HL-60 (cell line): ENCODE results near the gene ZNF423.

Experiments
- DNase-seq, 2 experiments: peaks; one replicate each; pipeline ENCODE4 v3.0.0-alpha.2; 2010 to 2020; ENCODE audit warnings: low read depth in 1 of 2, low spot score in 1 of 2
- H3K27ac ChIP-seq: fragments of 250-450 bp; sonication (Bioruptor Pico); replicated peaks from 2 replicates; pipeline ENCODE4 v1.5.1; 2020; ENCODE audit warnings: mild to moderate bottlenecking, moderate library complexity
- H3K27me3 ChIP-seq: fragments of 250-450 bp; sonication (Bioruptor Pico); 2 replicates; pipeline ENCODE4 v1.5.1; 2021; ENCODE audit warnings: mild to moderate bottlenecking, moderate library complexity; ENCODE audit not compliant: insufficient read depth, poor library complexity, severe bottlenecking
- H3K4me3 ChIP-seq: replicated peaks from 2 replicates; pipeline ENCODE4 v1.5.1; 2011; ENCODE audit warnings: mild to moderate bottlenecking, control low read depth, low read length; ENCODE audit not compliant: insufficient read depth
- GABPA ChIP-seq: IDR thresholded peaks from 2 replicates; pipeline ENCODE4 v1.6.1; 2012; ENCODE audit warnings: low read depth
- POLR2AphosphoS5 ChIP-seq: IDR thresholded peaks from 2 replicates; pipeline ENCODE4 v1.6.1; 2012; ENCODE audit warnings: low read depth
- REST ChIP-seq: IDR thresholded peaks from 2 replicates; pipeline ENCODE4 v1.6.1; 2012; ENCODE audit warnings: low read depth; ENCODE audit not compliant: insufficient replicate concordance
- SPI1 ChIP-seq: IDR thresholded peaks from 2 replicates; pipeline ENCODE4 v1.6.1; 2012; ENCODE audit warnings: low read depth, mild to moderate bottlenecking, borderline replicate concordance
- TF ChIP-seq, protein P1 (sequence below): IDR thresholded peaks from one replicate; pipeline ENCODE4 v1.5.1; 2011; ENCODE audit warnings: low read length, control low read depth, inconsistent platforms; ENCODE audit not compliant: insufficient read depth

ZNF423 gene

GRCh38 chr16:49576941-49577340 is 279.0 kb downstream of the ZNF423 start:
- no peak for TF ChIP-seq GABPA
- TF ChIP-seq, protein P1, sequence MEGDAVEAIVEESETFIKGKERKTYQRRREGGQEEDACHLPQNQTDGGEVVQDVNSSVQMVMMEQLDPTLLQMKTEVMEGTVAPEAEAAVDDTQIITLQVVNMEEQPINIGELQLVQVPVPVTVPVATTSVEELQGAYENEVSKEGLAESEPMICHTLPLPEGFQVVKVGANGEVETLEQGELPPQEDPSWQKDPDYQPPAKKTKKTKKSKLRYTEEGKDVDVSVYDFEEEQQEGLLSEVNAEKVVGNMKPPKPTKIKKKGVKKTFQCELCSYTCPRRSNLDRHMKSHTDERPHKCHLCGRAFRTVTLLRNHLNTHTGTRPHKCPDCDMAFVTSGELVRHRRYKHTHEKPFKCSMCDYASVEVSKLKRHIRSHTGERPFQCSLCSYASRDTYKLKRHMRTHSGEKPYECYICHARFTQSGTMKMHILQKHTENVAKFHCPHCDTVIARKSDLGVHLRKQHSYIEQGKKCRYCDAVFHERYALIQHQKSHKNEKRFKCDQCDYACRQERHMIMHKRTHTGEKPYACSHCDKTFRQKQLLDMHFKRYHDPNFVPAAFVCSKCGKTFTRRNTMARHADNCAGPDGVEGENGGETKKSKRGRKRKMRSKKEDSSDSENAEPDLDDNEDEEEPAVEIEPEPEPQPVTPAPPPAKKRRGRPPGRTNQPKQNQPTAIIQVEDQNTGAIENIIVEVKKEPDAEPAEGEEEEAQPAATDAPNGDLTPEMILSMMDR = no peak
- TF ChIP-seq POLR2AphosphoS5 = no peak
- TF ChIP-seq REST = no peak
- no peak for TF ChIP-seq SPI1

GRCh38 chr16:49576173-49576494 is 279.8 kb downstream of the ZNF423 start:
- no peaks in the 10 kb centered on the region for H3K27me3 ChIP-seq
- DNase-seq = no peak

More at GRCh38 chr16:49576941-49577340, 279.0 kb downstream of the ZNF423 start:
- Histone ChIP-seq H3K27ac (no peak overlapping the region), H3K27me3 (no peaks in the 10 kb centered on the region), H3K4me3 (no peak overlapping the region)
- no peak for DNase-seq

DNA sequence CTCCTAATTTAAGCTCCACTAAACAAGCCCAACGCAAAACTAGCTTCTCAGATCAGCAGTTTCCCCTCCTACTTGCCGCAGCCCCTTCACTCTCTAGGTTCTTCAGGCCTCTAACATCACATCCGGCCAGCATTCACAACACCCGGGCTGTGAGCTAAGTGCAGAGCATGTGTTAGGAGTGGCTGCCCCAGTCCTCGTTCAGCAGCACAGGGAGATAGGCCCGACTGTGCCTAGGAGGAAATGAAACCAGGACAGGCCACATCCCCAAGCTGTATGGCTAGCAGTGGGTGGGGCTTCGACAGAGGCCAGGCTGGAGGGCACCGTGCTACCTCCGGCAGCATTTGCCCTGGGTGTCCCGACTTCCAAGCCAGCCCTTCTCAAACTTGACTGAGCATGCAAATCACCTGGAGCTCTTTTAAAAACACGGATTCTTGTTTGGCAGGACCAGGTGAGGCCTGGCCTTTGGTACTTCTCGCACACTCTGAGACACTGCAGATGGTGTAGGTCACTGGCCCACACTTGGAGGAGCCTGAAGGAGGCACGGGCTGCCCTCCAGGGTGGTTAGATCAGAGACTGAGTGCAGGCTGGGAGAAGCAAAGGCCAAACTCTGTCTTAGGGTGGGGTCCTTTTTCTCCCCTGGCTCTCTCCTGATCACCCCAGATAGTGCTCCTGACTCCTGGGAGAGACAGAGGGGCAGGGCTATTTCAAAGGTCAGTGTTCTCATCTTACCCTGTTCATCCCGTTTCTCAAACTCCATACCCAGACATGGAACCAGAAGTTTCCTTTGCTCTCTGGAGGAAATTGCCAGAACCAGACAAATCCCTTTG is 280.4 kb downstream of the ZNF423 start:
- no peak overlapping the region for H3K27ac ChIP-seq
- TF ChIP-seq POLR2AphosphoS5 (no peak), REST (no peak), GABPA (no peak), SPI1 (no peak)
- TF ChIP-seq, protein P1 = no peak
- H3K27me3 ChIP-seq = no peaks in the 10 kb centered on the region
- H3K4me3 ChIP-seq = no peak overlapping the region
- no peak for DNase-seq

More at GRCh38 chr16:49576173-49576494, 279.8 kb downstream of the ZNF423 start:
- TF ChIP-seq SPI1 (no peak), GABPA (no peak), POLR2AphosphoS5 (no peak), REST (no peak)
- TF ChIP-seq, protein P1 = no peak
- Histone ChIP-seq H3K4me3 (no peak overlapping the region), H3K27ac (no peak overlapping the region)
